Neutrophil (primary cell): ENCODE measurements around the gene ACTA2.

Source experiments
- H3K27ac ChIP-seq: fragments of 200-600 bp; sonication (generic); 2 replicates; pipeline ENCODE4 v1.5.1; 2016; ENCODE audit warnings: mild to moderate bottlenecking, moderate library complexity
- H3K27me3 ChIP-seq: fragments of 200-600 bp; sonication (generic); 2 replicates; pipeline ENCODE4 v1.6.0; 2016; ENCODE audit warnings: mild to moderate bottlenecking
- H3K36me3 ChIP-seq: fragments of 200-600 bp; sonication (generic); 2 replicates; pipeline ENCODE4 v1.5.1; 2017
- H3K4me1 ChIP-seq, 2 experiments: fragments of 200-600 bp in 1 of 2; sonication (generic) in 1 of 2; 1 replicate in 1 of 2; 2 replicates in 1 of 2; pipeline versions ENCODE4 v1.5.1 to v1.6.1; 2013 to 2016; ENCODE audit warnings: low read depth in 1 of 2, low read length in 1 of 2, mild to moderate bottlenecking in 1 of 2, moderate library complexity in 1 of 2; ENCODE audit not compliant: control insufficient read depth in 1 of 2, insufficient read depth in 1 of 2
- H3K4me3 ChIP-seq, 2 experiments: fragments of 200-600 bp in 1 of 2; sonication (generic) in 1 of 2; 1 replicate in 1 of 2; 2 replicates in 1 of 2; pipeline ENCODE4 v1.5.1; 2013 to 2016; ENCODE audit warnings: low read depth in 1 of 2, low read length in 1 of 2, mild to moderate bottlenecking in 1 of 2, moderate library complexity in 1 of 2
- H3K9me3 ChIP-seq: fragments of 200-600 bp; sonication (generic); 2 replicates; pipeline ENCODE4 v1.5.1; 2016
- CTCF ChIP-seq: fragments of 200-600 bp; sonication (generic); IDR thresholded peaks from 2 replicates; pipeline ENCODE4 v1.5.1; 2016; ENCODE audit warnings: antibody characterized with exemption

ACTA2 gene

GRCh38 chr10:88906921-88907320 is 45.7 kb downstream of the ACTA2 start:
- Histone ChIP-seq H3K36me3 (peaks cover 38% of the 10 kb centered on the region), H3K4me1 (peaks cover 0 to 13% of the 10 kb centered on the region in 2 experiments), H3K9me3 (no peaks in the 10 kb centered on the region), H3K4me3 (no peak overlapping the region), H3K27me3 (no peaks in the 10 kb centered on the region), H3K27ac (no peak overlapping the region)
- TF ChIP-seq CTCF: no peak

GRCh38 chr10:88903715-88904114 is 48.9 kb downstream of the ACTA2 start:
- H3K27ac ChIP-seq: no peak overlapping the region
- H3K27me3 ChIP-seq: no peaks in the 10 kb centered on the region
- peaks cover 0 to 9% of the 10 kb centered on the region in 2 experiments for H3K4me1 ChIP-seq
- no peaks in the 10 kb centered on the region for H3K9me3 ChIP-seq
- no peak overlapping the region for H3K4me3 ChIP-seq
- H3K36me3 ChIP-seq: peaks cover 38% of the 10 kb centered on the region
- TF ChIP-seq CTCF: no peak

- Histone ChIP-seq H3K27me3 (no peaks in the 10 kb centered on the region), H3K36me3 (peaks cover 38% of the 10 kb centered on the region), H3K4me3 (no peak overlapping the region), H3K27ac (peak overlapping the region; percentile 52), H3K9me3 (no peaks in the 10 kb centered on the region), H3K4me1 (peaks cover 0 to 5% of the 10 kb centered on the region in 2 experiments)
- no peak for TF ChIP-seq CTCF
Observed at GRCh38 chr10:88901984-88902789, 50.4 kb downstream of the ACTA2 start.

GRCh38 chr10:88901206-88901983 is 51.2 kb downstream of the ACTA2 start:
- Histone ChIP-seq H3K4me3 (no peak overlapping the region), H3K27me3 (no peaks in the 10 kb centered on the region), H3K27ac (peak overlapping the region; percentile 52), H3K4me1 (peaks cover 0 to 5% of the 10 kb centered on the region in 2 experiments), H3K36me3 (peaks cover 32% of the 10 kb centered on the region), H3K9me3 (no peaks in the 10 kb centered on the region)
- no peak for TF ChIP-seq CTCF

GRCh38 chr10:88899886-88900285 is 52.7 kb downstream of the ACTA2 start:
- no peak for TF ChIP-seq CTCF
- H3K4me3 ChIP-seq: no peak overlapping the region

More at GRCh38 chr10:88899886-88900285, 52.7 kb downstream of the ACTA2 start:
- Histone ChIP-seq H3K36me3 (peaks cover 19% of the 10 kb centered on the region), H3K27ac (no peak overlapping the region), H3K27me3 (no peaks in the 10 kb centered on the region), H3K4me1 (peaks cover 0 to 5% of the 10 kb centered on the region in 2 experiments), H3K9me3 (no peaks in the 10 kb centered on the region)
